ENCODE measurements around the gene ULK4.

DNA sequence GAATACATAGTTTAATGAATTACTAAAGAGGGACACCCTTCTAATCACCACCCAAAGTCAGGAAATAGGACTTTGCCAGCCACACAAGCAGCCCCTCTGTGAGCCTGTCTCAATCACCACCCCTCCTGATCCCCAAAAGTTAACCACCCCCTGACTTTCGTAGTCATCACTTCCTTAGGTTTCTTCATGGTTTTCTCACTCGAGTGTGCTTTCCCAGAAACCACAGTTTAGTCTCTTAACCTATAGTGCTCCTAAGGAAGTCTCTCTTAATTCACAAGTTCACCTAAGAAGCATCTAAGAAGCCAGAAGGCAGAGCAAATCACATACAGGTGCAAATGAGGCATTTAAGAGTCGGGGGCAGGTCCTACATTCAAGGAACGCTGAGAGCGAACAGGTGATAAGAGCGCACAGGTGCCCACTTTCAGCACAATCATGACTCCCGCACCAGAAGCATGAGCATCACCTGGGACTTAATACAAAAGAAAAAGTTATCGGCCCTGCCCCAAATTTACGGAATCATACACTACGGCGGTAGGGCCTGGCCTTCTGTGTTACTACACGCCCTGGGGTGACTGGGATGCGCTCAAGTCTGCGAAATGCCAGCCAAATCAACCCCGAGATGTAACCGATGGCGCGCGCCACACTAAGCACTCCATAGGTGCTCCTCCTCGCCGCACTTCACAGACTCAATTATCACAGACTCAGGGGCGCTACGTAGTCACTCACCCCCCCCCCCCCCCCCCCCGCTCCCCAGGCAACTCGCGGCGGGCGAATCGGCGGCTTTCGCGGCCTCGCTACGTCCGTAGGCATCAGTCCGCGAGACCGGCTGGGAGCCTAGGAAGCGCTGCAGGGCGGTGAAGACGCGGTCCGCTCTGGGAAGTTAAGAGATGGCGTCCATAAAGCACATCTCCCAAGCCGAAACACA, 815 bp downstream of the ULK4 start:
- TF ChIP-seq EP300 (IDR thresholded peaks at IDR 0.05) (no peak), CTCF (IDR thresholded peaks at IDR 0.05) (no peak)

Data from tibial nerve (tissue), 4 donors.